ENCODE results near the gene PNMA3. TPM values are rescaled to one million over a fixed set of nuclear protein-coding genes. Genes with fewer than 3 reads are reported as not detected.

The PNMA3 gene, protein sequence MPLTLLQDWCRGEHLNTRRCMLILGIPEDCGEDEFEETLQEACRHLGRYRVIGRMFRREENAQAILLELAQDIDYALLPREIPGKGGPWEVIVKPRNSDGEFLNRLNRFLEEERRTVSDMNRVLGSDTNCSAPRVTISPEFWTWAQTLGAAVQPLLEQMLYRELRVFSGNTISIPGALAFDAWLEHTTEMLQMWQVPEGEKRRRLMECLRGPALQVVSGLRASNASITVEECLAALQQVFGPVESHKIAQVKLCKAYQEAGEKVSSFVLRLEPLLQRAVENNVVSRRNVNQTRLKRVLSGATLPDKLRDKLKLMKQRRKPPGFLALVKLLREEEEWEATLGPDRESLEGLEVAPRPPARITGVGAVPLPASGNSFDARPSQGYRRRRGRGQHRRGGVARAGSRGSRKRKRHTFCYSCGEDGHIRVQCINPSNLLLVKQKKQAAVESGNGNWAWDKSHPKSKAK
- total RNA-seq: 0.16 and 0.26 TPM in 2 replicates

DNA sequence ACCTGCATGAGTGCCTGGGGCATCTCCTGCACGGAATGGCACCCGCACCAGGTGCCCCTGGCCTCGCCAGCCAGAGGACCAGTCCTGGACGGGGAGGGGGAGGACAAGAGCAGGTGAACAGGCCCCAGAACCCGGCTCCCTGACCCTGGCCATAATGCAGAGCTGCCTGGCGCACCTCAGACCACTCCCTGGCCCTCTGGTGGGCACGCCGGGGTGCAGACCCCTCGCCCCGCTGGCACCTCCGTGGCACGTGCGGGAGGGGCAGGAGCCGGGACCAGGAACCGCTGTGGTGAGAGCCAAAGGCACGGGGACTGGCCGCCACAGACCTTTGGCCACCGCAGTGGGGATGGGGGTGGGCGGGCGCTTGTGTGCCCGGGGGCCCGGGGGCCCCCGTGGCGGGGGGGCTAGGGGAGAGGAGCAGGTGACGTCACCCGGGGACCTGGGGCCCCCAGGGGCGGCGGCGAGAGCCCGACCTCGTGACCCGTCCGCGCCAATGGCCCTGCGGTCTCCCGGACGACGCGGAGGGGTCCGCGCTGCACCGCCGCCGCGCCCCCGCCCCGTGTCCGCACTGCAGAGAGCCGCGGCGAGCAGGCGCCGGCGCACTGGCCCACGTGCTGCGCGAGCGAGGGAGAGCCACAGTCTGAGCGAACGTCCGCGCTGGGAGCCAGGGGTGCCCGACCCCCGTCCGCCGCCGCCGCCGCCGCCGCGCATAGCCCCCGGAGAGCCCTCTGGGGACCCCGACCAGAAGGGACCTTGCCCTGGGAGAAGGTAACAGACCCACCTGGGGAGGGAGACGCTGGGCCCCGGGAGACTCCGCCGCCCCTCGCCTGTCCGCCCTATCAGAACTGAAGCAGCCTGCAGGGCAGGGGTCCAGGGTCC, at the start of gene PNMA3:
Gene PNMA3 (plus strand): TSS at position 600 of the 879 bp plus-strand sequence. CDS start 586 bp downstream, outside the sequence.

DNA sequence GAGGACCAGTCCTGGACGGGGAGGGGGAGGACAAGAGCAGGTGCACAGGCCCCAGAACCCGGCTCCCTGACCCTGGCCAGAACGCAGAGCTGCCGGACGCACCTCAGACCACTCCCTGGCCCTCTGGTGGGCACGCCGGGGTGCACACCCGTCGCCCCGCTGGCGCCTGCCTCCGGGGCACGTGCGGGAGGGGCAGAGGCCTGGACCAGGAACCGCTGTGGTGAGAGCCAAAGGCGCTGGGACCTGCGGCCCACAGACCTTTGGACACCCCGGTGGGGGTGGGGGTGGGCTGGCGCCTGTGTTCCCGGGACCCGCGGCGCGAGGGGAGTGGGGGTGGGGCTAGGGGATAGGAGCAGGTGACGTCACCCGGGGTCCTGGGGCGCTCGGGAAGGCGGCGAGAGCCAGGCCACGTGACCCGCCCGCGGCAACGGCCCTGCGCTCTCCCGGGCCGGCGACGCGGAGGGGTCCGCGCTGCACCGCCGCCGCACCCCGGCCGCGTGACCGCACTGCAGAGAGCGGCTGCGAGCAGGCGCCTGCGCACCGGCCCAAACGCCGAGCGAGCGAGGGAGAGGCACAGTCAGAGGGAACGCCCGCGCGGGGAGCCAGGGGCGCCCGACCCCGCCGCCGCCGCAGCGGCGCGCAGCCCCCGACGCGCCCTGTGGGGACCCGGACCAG, 15.8 kb downstream of the PNMA3 start, which contains the start of gene PNMA6A:
Gene PNMA6A (plus strand): TSS at position 546 of the 675 bp plus-strand sequence. CDS start 609 bp downstream, outside the sequence.

Other genes with a start within 250 kb of the PNMA3 start
- gene CETN2, start 225.7 kb upstream of the PNMA3 start, total RNA-seq: 36.6 and 55.8 TPM in 2 replicates
- 13.7 and 18.4 TPM in 2 replicates for gene NSDHL, start 225.4 kb upstream of the PNMA3 start, total RNA-seq
- gene ZNF185, start 158.4 kb upstream of the PNMA3 start, total RNA-seq: 0.94 and 1.7 TPM in 2 replicates
- not detected in 2 replicates for gene PNMA5, start 62.4 kb upstream of the PNMA3 start, total RNA-seq
- gene PNMA6A, start 16.0 kb downstream of the PNMA3 start, total RNA-seq: 1.4 and 2.1 TPM in 2 replicates
- gene MAGEA1, start 122.8 kb downstream of the PNMA3 start, total RNA-seq: not detected in 2 replicates

Measured in bronchial smooth muscle cell (primary cell).